Endothelial cell of umbilical vein (primary cell): ENCODE results near the gene PTTG1IP.

Source experiments
- CTCF ChIP-seq, 2 donors: IDR thresholded peaks; 1 replicate in 1 of 2; 2 replicates in 1 of 2; pipeline ENCODE4 v1.5.1; 2011; ENCODE audit warnings: low read length in 2 of 2, mild to moderate bottlenecking in 2 of 2, moderate library complexity in 2 of 2, control low read depth in 1 of 2, inconsistent platforms in 1 of 2, low read depth in 1 of 2; ENCODE audit not compliant: insufficient read depth in 1 of 2; ENCODE audit errors: extremely low read depth in 1 of 2
- EZH2 ChIP-seq: IDR thresholded peaks from 2 replicates; pipeline ENCODE4 v1.6.1; 2012; ENCODE audit warnings: borderline replicate concordance, low read depth, mild to moderate bottlenecking, moderate library complexity, low read length, inconsistent platforms; ENCODE audit not compliant: severe bottlenecking
- GATA2 ChIP-seq: IDR thresholded peaks from 2 replicates; pipeline ENCODE4 v1.7.0; 2011; ENCODE audit warnings: low read depth, mild to moderate bottlenecking, moderate library complexity, mixed read lengths, low read length; ENCODE audit not compliant: insufficient read length, insufficient read depth
- JUN ChIP-seq: IDR thresholded peaks from 2 replicates; pipeline ENCODE4 v1.6.1; 2011; ENCODE audit warnings: borderline replicate concordance, low read depth; ENCODE audit not compliant: insufficient read length, insufficient read depth
- MAX ChIP-seq: IDR thresholded peaks from 2 replicates; pipeline ENCODE4 v1.6.1; 2011; ENCODE audit not compliant: insufficient read depth, insufficient read length
- MYC ChIP-seq: IDR thresholded peaks from one replicate; pipeline ENCODE4 v1.6.1; 2011; ENCODE audit warnings: mild to moderate bottlenecking, low read depth, low read length
- POLR2A ChIP-seq: IDR thresholded peaks from 2 replicates; pipeline ENCODE4 v1.6.1; 2012; ENCODE audit warnings: low read depth, mild to moderate bottlenecking, control low read depth, low read length
- POLR2AphosphoS5 ChIP-seq: IDR thresholded peaks from 2 replicates; pipeline ENCODE4 v1.6.1; 2012; ENCODE audit warnings: low read depth, mild to moderate bottlenecking, control low read depth, low read length, moderate library complexity; ENCODE audit not compliant: insufficient read depth

GRCh38 chr21:44858791-44859190, 14.7 kb downstream of the PTTG1IP start:
- TF ChIP-seq POLR2A (no peak), POLR2AphosphoS5 (no peak), MAX (no peak), EZH2 (no peak), JUN (no peak), CTCF (IDR thresholded peaks at IDR 0.05; ENCODE audit: extremely low read depth in 1 of 2, insufficient read depth in 1 of 2, low read depth in 1 of 2, low read length in 2 of 2) (no peak), GATA2 (no peak), MYC (no peak)
